Mesenchymal stem cell (in vitro differentiated cells and primary cell): ENCODE results near the gene CD7.

Experiments
- DNase-seq: peaks from one replicate; pipeline ENCODE4 v3.0.0-alpha.2; 2013
- H2AFZ ChIP-seq: one replicate; pipeline ENCODE4 v1.6.1; 2013; ENCODE audit warnings: low read depth, mild to moderate bottlenecking, control low read depth, inconsistent platforms, low read length, moderate library complexity
- H2AK5ac ChIP-seq: 2 replicates; pipeline ENCODE4 v1.6.1; 2013; ENCODE audit warnings: low read length, moderate library complexity, mild to moderate bottlenecking, inconsistent platforms; ENCODE audit not compliant: severe bottlenecking
- H2BK120ac ChIP-seq: one replicate; pipeline ENCODE4 v1.6.1; 2013; ENCODE audit warnings: low read depth, mild to moderate bottlenecking, inconsistent platforms, low read length, moderate library complexity
- H2BK12ac ChIP-seq, 2 experiments: one replicate each; pipeline ENCODE4 v1.6.1; 2013; ENCODE audit warnings: inconsistent platforms in 2 of 2, low read length in 2 of 2, mild to moderate bottlenecking in 2 of 2, moderate library complexity in 2 of 2, control low read depth in 1 of 2
- H2BK15ac ChIP-seq: one replicate; pipeline ENCODE4 v1.6.1; 2013; ENCODE audit warnings: mild to moderate bottlenecking, low read depth, inconsistent platforms; ENCODE audit not compliant: poor library complexity, severe bottlenecking
- H2BK5ac ChIP-seq: 2 replicates; pipeline ENCODE4 v1.6.1; 2013; ENCODE audit warnings: low read depth, mild to moderate bottlenecking, low read length, control low read depth, inconsistent platforms; ENCODE audit not compliant: poor library complexity, severe bottlenecking
- H3K14ac ChIP-seq, 2 experiments: one replicate each; pipeline ENCODE4 v1.6.1; 2013; ENCODE audit warnings: inconsistent platforms in 2 of 2, low read length in 2 of 2, control low read depth in 1 of 2, mild to moderate bottlenecking in 1 of 2, moderate library complexity in 1 of 2
- H3K18ac ChIP-seq, 2 experiments: one replicate each; pipeline ENCODE4 v1.6.1; 2013; ENCODE audit warnings: inconsistent platforms in 2 of 2, low read length in 2 of 2, control low read depth in 1 of 2, low read depth in 1 of 2, mild to moderate bottlenecking in 1 of 2
- H3K23ac ChIP-seq, 2 experiments: one replicate each; pipeline ENCODE4 v1.6.1; 2013; ENCODE audit warnings: inconsistent platforms in 2 of 2, low read length in 2 of 2, mild to moderate bottlenecking in 2 of 2, moderate library complexity in 2 of 2, control low read depth in 1 of 2
- H3K27ac ChIP-seq: 2 replicates; pipeline ENCODE4 v1.5.1; 2013; ENCODE audit warnings: mild to moderate bottlenecking, moderate library complexity, low read length, control low read depth, inconsistent platforms; ENCODE audit not compliant: poor library complexity, severe bottlenecking
- H3K27me3 ChIP-seq, 2 experiments: 2 replicates each; pipeline versions ENCODE4 v1.6.1 to v1.7.0; 2013; ENCODE audit warnings: low read length in 2 of 2, mild to moderate bottlenecking in 2 of 2, moderate library complexity in 2 of 2, control low read depth in 1 of 2, inconsistent platforms in 1 of 2; ENCODE audit not compliant: control insufficient read depth in 1 of 2, insufficient read depth in 1 of 2
- H3K36me3 ChIP-seq, 2 experiments: 2 replicates each; pipeline versions ENCODE4 v1.6.1 to v1.7.0; 2013; ENCODE audit warnings: low read length in 2 of 2, control low read depth in 1 of 2, inconsistent platforms in 1 of 2, low read depth in 1 of 2, mild to moderate bottlenecking in 1 of 2; ENCODE audit not compliant: insufficient read depth in 2 of 2, control insufficient read depth in 1 of 2
- H3K4ac ChIP-seq, 2 experiments: one replicate each; pipeline ENCODE4 v1.6.1; 2013; ENCODE audit warnings: inconsistent platforms in 2 of 2, low read length in 2 of 2, mild to moderate bottlenecking in 2 of 2, moderate library complexity in 2 of 2, control low read depth in 1 of 2, low read depth in 1 of 2
- H3K4me1 ChIP-seq: 2 replicates; pipeline ENCODE4 v1.6.1; 2013; ENCODE audit warnings: low read depth, low read length, control low read depth; ENCODE audit not compliant: control insufficient read depth, insufficient read depth
- H3K4me2 ChIP-seq: 2 replicates; pipeline ENCODE4 v1.6.1; 2013; ENCODE audit warnings: low read length, mild to moderate bottlenecking, inconsistent platforms; ENCODE audit not compliant: poor library complexity, severe bottlenecking
- H3K4me3 ChIP-seq, 2 experiments: 2 replicates each; pipeline versions ENCODE4 v1.5.1 to v1.7.0; 2013; ENCODE audit warnings: low read length in 2 of 2, mild to moderate bottlenecking in 2 of 2, control low read depth in 1 of 2, low read depth in 1 of 2; ENCODE audit not compliant: insufficient read depth in 1 of 2
- H3K79me1 ChIP-seq: replicated peaks from 2 replicates; pipeline ENCODE4 v1.6.1; 2013; ENCODE audit warnings: mild to moderate bottlenecking, control low read depth, low read length, inconsistent platforms; ENCODE audit not compliant: poor library complexity, severe bottlenecking
- H3K9ac ChIP-seq: 2 replicates; pipeline ENCODE4 v1.7.0; 2013; ENCODE audit warnings: mild to moderate bottlenecking, low read length, moderate library complexity
- H3K9me3 ChIP-seq: 2 replicates; pipeline ENCODE4 v1.7.0; 2013; ENCODE audit warnings: mild to moderate bottlenecking, low read length; ENCODE audit not compliant: control insufficient read depth
- H4K8ac ChIP-seq: one replicate; pipeline ENCODE4 v1.6.1; 2013; ENCODE audit warnings: inconsistent platforms, mild to moderate bottlenecking, low read length, moderate library complexity
- H4K91ac ChIP-seq: one replicate; pipeline ENCODE4 v1.6.1; 2013; ENCODE audit warnings: mild to moderate bottlenecking, low read length, inconsistent platforms
- WGBS: methylation state at CpG from one replicate; pipeline ENCODE4 v1.1.7; 2013; ENCODE audit warnings: mixed read lengths; 5-methylcytosine and 5-hydroxymethylcytosine counted together

CD7 gene

GRCh38 chr17:82272495-82273326 lies 44.7 kb downstream of the CD7 start:
- peak overlapping the region; percentile 24 to 98 for H3K4ac ChIP-seq
- H3K27me3 ChIP-seq, result no peaks in the 10 kb centered on the region
- peak overlapping the region; percentile 96 for H2BK120ac ChIP-seq
- peak overlapping the region; percentile 71 for H2BK15ac ChIP-seq
- no peak overlapping the region for H2AK5ac ChIP-seq
- peak overlapping the region; percentile 77 for H3K4me2 ChIP-seq
- H2BK5ac ChIP-seq, result peak overlapping the region; percentile 63
- peak overlapping the region; percentile 92 for H2AFZ ChIP-seq
- H2BK12ac ChIP-seq, result no peak overlapping the region
- 0% methylated on average over 35 of the region's 57 CpGs for WGBS
- peak overlapping the region; percentile 74 to 91 for H3K14ac ChIP-seq
- peak overlapping the region; percentile 23 for H3K27ac ChIP-seq
- H4K8ac ChIP-seq, result peak overlapping the region; percentile 92
- peaks cover 38% of the 10 kb centered on the region for H3K4me1 ChIP-seq
- no peaks in the 10 kb centered on the region for H3K9me3 ChIP-seq
- no peak overlapping the region for H3K23ac ChIP-seq
- DNase-seq, result no peak
- H3K79me1 ChIP-seq, result peaks cover 8% of the 10 kb centered on the region
- H4K91ac ChIP-seq, result peak overlapping the region; percentile 78
- peak overlapping the region; percentile 89 for H3K9ac ChIP-seq
- H3K18ac ChIP-seq, result peak overlapping the region; percentile 66 to 91
- peaks cover 26 to 30% of the 10 kb centered on the region in 2 experiments for H3K36me3 ChIP-seq
- peak overlapping the region; percentile 88 to 94 for H3K4me3 ChIP-seq

GRCh38 chr17:82271401-82271800 lies 46.0 kb downstream of the CD7 start:
- H4K91ac ChIP-seq, result no peak overlapping the region
- H3K18ac ChIP-seq, result no peak overlapping the region
- H3K4me3 ChIP-seq, result peak overlapping the region in 1 of 2 experiments; percentile 94
- H2AK5ac ChIP-seq, result no peak overlapping the region
- H2BK12ac ChIP-seq, result no peak overlapping the region
- 95% methylated on average over 6 of the region's 6 CpGs for WGBS
- no peak overlapping the region for H3K27ac ChIP-seq
- H3K4me2 ChIP-seq, result no peak overlapping the region
- no peak overlapping the region for H2BK120ac ChIP-seq
- H2BK5ac ChIP-seq, result no peak overlapping the region
- H3K4ac ChIP-seq, result no peak overlapping the region
- H3K9me3 ChIP-seq, result no peaks in the 10 kb centered on the region
- no peak overlapping the region for H3K23ac ChIP-seq
- peaks cover 26 to 29% of the 10 kb centered on the region in 2 experiments for H3K36me3 ChIP-seq
- H2AFZ ChIP-seq, result no peak overlapping the region
- no peak overlapping the region for H2BK15ac ChIP-seq
- no peak for DNase-seq
- H3K14ac ChIP-seq, result no peak overlapping the region
- H4K8ac ChIP-seq, result no peak overlapping the region
- H3K27me3 ChIP-seq, result no peaks in the 10 kb centered on the region
- H3K9ac ChIP-seq, result peak overlapping the region; percentile 11
- H3K79me1 ChIP-seq, result peaks cover 8% of the 10 kb centered on the region
- peaks cover 47% of the 10 kb centered on the region for H3K4me1 ChIP-seq

GRCh38 chr17:82270651-82271050 lies 46.8 kb downstream of the CD7 start:
- 98% methylated on average over 12 of the region's 12 CpGs for whole genome bisulfite sequencing
- H2BK120ac ChIP-seq, result no peak overlapping the region

DNA sequence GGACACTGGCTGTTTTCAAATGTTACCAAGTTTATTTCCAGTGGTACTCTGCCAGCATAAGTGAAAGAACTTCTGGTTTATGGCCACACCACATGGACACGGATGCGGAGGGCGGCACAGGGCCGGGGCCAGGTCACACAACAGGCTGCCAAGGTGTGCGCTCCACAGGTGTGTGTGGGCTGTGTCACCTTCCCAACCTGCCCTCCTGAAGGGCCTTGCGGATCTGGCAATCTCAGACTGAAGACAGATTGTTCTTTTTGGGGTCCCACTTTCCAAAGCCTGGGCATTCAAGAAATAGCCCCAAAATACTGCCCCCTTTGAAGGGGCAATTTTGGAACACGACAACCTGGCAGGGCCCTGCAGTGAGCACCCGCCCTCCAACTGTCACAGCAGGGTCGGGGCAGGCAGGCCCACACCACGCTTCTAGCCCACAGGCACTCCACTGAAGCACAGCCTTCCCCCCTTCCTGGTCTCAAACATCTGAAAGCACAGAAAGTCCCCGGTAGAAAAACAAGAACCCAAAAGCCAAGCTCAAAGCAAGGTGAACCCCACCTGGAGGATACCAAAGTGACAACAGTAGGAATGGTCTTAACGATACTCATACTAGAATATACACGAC lies 47.4 kb downstream of the CD7 start:
- no peak for DNase-seq
- Histone ChIP-seq H3K14ac (no peak overlapping the region), H3K9me3 (no peaks in the 10 kb centered on the region), H3K4me3 (no peak overlapping the region), H3K79me1 (peaks cover 8% of the 10 kb centered on the region), H3K18ac (peak overlapping the region in 1 of 2 experiments; percentile 53), H2BK15ac (no peak overlapping the region), H3K4me1 (peaks cover 52% of the 10 kb centered on the region), H2BK5ac (no peak overlapping the region), H2BK120ac (no peak overlapping the region), H4K91ac (no peak overlapping the region), H3K4ac (no peak overlapping the region), H3K36me3 (peaks cover 39 to 43% of the 10 kb centered on the region in 2 experiments), H3K9ac (no peak overlapping the region), H3K27me3 (no peaks in the 10 kb centered on the region), H2AFZ (no peak overlapping the region), H3K27ac (peak overlapping the region; percentile 15), H4K8ac (no peak overlapping the region), H2BK12ac (no peak overlapping the region), H3K23ac (no peak overlapping the region), H3K4me2 (no peak overlapping the region), H2AK5ac (peak overlapping the region; percentile 19)
- 95% methylated on average over 13 of the region's 13 CpGs for WGBS

More at GRCh38 chr17:82270651-82271050, 46.8 kb downstream of the CD7 start:
- Histone ChIP-seq H2BK5ac (no peak overlapping the region), H4K91ac (no peak overlapping the region), H2AFZ (no peak overlapping the region), H3K4me2 (no peak overlapping the region), H3K4ac (no peak overlapping the region), H2BK15ac (no peak overlapping the region), H3K23ac (no peak overlapping the region), H2AK5ac (no peak overlapping the region), H3K18ac (no peak overlapping the region), H3K27ac (no peak overlapping the region), H3K9ac (no peak overlapping the region), H3K36me3 (peaks cover 33 to 36% of the 10 kb centered on the region in 2 experiments), H3K14ac (no peak overlapping the region), H3K79me1 (peaks cover 8% of the 10 kb centered on the region), H3K27me3 (no peaks in the 10 kb centered on the region), H3K4me3 (no peak overlapping the region), H2BK12ac (no peak overlapping the region), H4K8ac (no peak overlapping the region), H3K4me1 (peaks cover 52% of the 10 kb centered on the region), H3K9me3 (no peaks in the 10 kb centered on the region)
- DNase-seq, result no peak
